ENCODE data around the gene GSDME.
"Not testable (repeated sequence)": the region's sequence is repeated elsewhere in the genome, so short reads cannot be mapped to it uniquely, and the experiment has no call there.

Gene GSDME

GRCh38 chr7:24757353-24758275 is at the start of gene GSDME:
Gene GSDME, minus strand, starts transcription at chr7:24757464. Its CDS starts 7,690 bp downstream, at chr7:24749774.
- DNase-seq = no peak

- DNase-seq = no peak
Measured at GRCh38 chr7:24802300-24802699, 45.0 kb upstream of the GSDME start.

GRCh38 chr7:24801883-24802282 is 44.6 kb upstream of the GSDME start:
- no peak for DNase-seq

GRCh38 chr7:24800667-24801066 is 43.4 kb upstream of the GSDME start:
- DNase-seq = no peak

- no peak for DNase-seq
Measured at GRCh38 chr7:24800073-24800472, 42.8 kb upstream of the GSDME start.

GRCh38 chr7:24799506-24799905 is 42.2 kb upstream of the GSDME start:
- DNase-seq = no peak

- DNase-seq = no peak
Measured at GRCh38 chr7:24798261-24798660, 41.0 kb upstream of the GSDME start.

GRCh38 chr7:24797270-24797669 is 40.0 kb upstream of the GSDME start:
- DNase-seq = no peak

GRCh38 chr7:24795407-24795767 is 38.1 kb upstream of the GSDME start:
- no peak for DNase-seq

GRCh38 chr7:24794751-24795406 is 37.6 kb upstream of the GSDME start:
- not testable (repeated sequence) for DNase-seq

- DNase-seq = no peak
Measured at GRCh38 chr7:24793982-24794648, 36.9 kb upstream of the GSDME start.

GRCh38 chr7:24788961-24789576 is 31.8 kb upstream of the GSDME start:
- DNase-seq = no peak

- DNase-seq = no peak
Measured at GRCh38 chr7:24788075-24788474, 30.8 kb upstream of the GSDME start.

- no peak for DNase-seq
Measured at GRCh38 chr7:24786941-24787340, 29.7 kb upstream of the GSDME start.

- DNase-seq = no peak
Measured at GRCh38 chr7:24786306-24786705, 29.0 kb upstream of the GSDME start.

- no peak for DNase-seq
Measured at GRCh38 chr7:24784277-24784676, 27.0 kb upstream of the GSDME start.

- no peak for DNase-seq
Measured at GRCh38 chr7:24783698-24784097, 26.4 kb upstream of the GSDME start.

GRCh38 chr7:24781106-24781505 is 23.8 kb upstream of the GSDME start:
- DNase-seq = no peak

GRCh38 chr7:24779283-24779655 is 22.0 kb upstream of the GSDME start:
- no peak for DNase-seq

- DNase-seq = no peak
Measured at GRCh38 chr7:24778543-24779282, 21.4 kb upstream of the GSDME start.

- no peak for DNase-seq
Measured at GRCh38 chr7:24777806-24778205, 20.5 kb upstream of the GSDME start.

- DNase-seq = no peak
Measured at GRCh38 chr7:24773646-24774045, 16.4 kb upstream of the GSDME start.

GRCh38 chr7:24769851-24770250 is 12.6 kb upstream of the GSDME start:
- no peak for DNase-seq

All from DMS153 (cell line).